DMS53 (cell line): Measurements from ENCODE around the gene GNGT1.
A peak's percentile ranks its signal among the peaks of the same experiment; 100 is the strongest.

Experiments used
- DNase-seq: peaks from one replicate; lab custom pipeline; 2025; lab: John Stamatoyannopoulos, UW

Gene GNGT1

GRCh38 chr7:93906267-93906666 is at the start of gene GNGT1:
Gene GNGT1, plus strand, starts transcription at chr7:93906567. Its CDS starts 180 bp downstream, at chr7:93906747.
- DNase-seq: no peak

DNA sequence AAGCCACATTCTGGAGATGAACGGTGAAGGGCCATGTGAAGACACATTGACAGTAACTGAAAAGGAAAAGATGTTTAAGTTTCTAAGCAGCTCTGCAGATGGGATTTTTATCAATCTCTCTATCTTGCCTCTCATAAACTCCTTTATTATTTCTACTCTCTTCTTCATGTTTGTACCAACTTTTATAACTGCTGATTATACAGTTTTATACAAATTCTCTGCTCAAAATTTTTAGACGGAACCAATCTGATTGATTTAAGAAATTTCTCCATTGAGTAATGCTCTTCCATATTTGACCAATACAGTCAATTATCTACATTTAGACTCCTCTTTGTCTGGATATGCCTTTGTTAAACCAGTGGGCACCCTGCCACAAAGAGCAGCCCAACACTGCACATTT is 47.5 kb upstream of the GNGT1 start:
- DNase-seq: no peak

- DNase-seq: no peak
Measured at GRCh38 chr7:93860261-93860660, 46.1 kb upstream of the GNGT1 start.

DNA sequence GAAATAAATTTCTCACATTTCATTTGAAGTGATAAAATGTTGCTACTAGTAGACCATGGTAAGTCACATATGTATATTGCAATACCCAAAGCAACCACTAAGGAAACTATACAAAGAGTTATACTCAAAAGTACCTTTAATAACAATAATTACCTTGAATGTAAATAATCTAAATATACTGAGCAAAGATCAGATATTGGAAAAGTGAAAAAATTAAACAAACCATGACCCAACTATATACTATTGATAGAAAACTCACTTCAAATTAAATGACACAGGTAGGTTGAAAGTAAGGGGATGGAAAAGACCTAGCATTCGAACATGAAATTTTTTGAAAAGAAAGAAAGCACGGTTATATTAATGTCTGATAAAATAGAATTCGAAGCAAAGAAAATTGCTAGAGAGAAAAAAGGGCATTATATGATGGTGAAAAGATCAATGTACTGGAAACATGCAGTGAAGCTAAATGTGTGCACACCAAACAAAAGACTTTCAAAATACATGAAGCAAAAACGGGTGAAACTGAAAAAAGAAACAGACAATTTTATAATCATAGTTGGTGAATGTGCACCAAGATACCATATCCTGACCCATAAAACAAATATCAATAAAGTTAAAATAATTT is 44.9 kb upstream of the GNGT1 start:
- DNase-seq: peak; percentile 42

DNA sequence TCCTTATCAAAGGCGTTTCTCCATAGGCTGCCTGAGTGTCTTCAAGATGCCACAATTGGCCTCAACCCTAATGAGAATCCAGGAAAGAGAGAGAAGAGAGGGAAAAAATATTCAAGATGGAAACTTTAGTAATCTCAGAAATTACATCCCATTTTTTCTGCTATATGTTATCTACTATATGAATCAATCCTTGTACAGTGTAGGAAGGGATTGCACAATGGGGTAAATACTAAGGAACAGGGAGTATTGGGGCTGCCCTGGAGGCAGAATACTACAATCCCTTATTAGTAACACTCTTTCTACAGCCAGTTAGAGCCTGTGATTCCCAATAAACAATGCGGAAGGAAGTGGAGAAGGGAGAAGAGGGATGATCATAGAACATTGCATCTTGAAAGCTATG is 43.7 kb upstream of the GNGT1 start:
- DNase-seq: no peak

DNA sequence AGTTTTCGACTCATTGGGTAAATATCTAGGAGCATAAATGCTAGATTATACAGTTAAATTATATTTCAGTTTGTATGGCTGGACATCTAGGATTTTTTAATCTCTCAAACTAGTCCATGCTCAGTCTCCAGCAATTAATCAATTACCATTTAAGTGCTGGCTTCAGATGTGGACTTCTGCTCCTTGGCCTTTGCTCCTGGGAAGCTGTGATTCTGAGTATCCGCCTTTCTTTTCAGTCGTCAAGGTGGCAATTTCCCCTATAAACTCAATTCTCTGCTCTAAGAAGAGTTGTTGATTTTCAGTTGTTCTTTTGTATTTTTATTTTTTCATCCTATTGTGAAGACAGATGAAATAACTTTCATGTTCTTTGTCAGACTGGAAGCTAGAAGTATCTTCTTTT is 39.5 kb upstream of the GNGT1 start:
- DNase-seq: no peak

GRCh38 chr7:93873998-93874574 is 32.3 kb upstream of the GNGT1 start:
- DNase-seq: no peak

- no peak for DNase-seq
Measured at GRCh38 chr7:93877742-93878141, 28.6 kb upstream of the GNGT1 start.

DNA sequence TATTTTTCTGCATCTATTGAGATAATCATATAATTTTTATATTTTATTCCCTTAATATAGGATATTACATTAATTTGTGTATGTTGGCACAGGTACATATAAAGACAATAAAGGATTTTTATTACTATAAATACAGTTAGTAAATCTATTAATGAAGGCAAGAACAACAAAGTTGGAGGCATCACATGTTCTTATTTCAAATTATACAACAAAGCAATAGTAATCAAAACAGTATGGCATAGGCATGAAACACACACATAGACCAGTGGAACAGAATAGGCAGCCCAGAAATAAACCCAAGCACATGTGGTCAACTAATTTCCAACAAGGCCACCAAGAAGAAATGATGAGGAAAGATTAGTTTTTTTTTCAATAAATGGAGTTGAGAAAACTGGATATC is 27.0 kb upstream of the GNGT1 start:
- DNase-seq: no peak

DNA sequence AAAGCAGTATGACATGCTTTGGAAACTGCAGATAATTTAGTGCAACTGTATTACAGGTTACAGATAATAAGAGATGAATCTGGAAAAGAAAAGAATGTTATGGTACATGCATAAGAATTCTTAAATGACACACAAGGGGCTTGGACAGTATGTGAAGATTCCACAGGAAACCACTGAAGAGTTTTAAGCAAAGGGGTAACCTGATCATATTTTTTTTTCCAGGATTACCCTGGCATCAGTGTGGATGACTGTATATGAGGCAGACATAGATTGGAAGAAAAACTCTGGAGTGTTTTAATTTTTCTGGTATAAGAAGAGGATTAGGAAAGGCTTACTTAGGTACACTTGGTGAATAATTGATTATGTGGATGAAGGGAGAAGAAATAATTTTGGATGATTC is 23.9 kb upstream of the GNGT1 start:
- no peak for DNase-seq

DNA sequence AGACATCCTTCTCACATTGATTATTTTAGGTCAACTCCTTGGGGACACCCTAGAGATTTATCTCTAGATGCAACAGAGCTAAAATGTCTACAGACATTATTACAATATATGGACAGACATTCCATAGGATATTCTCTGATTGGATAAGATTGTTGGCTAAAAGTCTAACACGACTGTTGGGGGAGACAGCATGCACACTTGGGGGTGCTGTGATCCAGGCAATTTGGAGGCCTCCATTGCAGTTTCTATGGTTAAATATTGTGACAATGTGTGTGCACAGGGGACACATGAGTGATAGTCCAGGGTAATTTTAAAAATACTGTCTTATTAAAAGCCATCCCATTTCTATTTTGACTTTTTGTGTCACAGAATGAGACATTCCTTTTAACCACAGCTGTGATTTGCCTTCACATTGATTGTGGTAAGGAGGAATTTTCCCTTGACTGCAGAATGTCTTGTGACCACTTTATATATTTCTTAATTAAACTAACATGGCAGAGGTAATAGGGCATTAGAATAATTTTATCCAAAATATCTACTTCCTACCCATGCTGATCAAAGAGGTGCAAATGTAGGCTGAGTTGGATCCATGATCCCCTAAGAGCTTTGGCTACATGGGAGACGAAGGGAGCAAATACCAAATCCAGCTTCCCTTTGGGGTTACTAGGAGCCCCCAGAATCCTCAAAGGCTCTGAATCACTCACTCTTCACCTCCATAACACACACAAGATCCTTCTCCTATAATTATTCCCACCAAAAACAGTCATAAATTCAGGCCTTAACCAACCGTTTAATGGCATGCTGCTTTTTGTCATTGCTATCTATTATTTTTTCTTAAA is 23.1 kb upstream of the GNGT1 start:
- no peak for DNase-seq

GRCh38 chr7:93883917-93884345 is 22.4 kb upstream of the GNGT1 start:
- DNase-seq: no peak

DNA sequence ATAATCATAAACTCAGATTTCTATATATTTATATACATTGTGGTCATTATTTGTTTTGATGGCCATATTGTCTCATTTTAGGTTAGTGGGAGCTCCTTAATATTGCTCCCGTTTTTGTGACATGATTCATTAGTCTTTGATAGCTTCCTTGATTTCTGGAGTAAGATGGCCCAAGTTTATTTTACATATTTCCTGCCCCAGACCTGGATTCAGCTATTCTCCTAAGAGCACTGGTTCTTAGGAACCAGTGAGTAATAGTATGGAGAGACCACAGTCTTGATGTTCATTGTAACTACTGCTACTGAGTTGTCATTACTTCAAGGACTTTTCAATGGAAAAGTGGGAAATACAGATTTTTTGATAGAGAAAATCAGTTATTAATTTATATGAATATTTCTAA is 21.8 kb upstream of the GNGT1 start:
- DNase-seq: no peak

GRCh38 chr7:93889261-93889660 is 17.1 kb upstream of the GNGT1 start:
- peak; percentile 16 for DNase-seq

DNA sequence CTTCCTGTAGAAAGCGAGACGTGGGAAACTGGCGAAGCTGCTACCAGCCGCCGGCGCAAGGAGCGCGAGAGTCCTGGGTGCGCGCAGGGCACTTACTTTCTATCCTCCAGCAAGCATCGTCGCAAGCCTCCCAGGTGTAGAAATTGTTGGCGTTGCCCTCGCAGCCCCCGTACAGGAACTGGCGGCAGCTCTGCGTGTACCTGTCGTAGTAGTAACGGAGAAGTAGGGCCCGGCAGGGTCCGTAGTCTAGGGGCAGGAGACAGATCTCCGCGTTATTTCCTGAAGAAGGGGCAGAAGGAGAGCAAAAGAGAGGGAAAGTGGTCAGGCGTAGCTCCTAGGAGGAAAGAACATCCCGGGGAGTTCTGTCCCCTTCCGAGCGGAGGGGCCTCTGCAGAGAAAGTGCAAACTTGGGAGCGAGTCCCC is 16.3 kb upstream of the GNGT1 start:
- peak; percentile 71 for DNase-seq

DNA sequence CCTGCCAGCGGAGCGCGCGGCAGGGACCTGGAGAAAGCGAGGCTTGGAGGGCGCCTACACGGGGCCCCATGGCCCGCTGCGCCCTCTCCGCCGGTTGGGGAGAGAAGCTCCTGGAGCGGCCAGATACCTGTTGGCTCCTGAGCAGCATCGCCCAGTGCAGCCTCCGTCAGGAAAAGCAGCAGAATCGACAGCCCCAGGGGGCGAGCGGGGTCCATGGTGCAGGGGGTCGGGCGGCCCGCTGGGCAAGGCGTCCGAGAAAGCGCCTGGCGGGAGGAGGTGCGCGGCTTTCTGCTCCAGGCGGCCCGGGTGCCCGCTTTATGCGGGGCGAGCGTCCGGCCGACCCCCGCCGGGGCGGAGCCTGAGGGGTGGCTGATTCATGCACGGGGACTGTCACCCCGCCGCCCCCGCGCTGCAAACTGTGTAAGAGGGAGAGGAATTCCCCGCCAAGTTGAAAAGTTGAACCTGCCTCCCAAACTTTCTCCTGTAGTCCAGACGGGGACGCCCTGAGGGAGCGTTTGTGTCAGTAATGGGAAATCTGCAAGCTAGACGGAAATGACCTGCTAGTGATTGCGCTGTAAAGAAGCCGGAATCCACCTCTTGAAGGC is 15.8 kb upstream of the GNGT1 start, which contains the start of gene TFPI2:
TSS of gene TFPI2 (minus strand) at position 290 of the 605 bp plus-strand sequence. CDS start at position 215, 75 bp downstream.
- peak; percentile 63 for DNase-seq

- peak; percentile 13 for DNase-seq
Measured at GRCh38 chr7:93894426-93894825, 11.9 kb upstream of the GNGT1 start.

- DNase-seq: no peak
Measured at GRCh38 chr7:93894966-93895640, 11.3 kb upstream of the GNGT1 start.

DNA sequence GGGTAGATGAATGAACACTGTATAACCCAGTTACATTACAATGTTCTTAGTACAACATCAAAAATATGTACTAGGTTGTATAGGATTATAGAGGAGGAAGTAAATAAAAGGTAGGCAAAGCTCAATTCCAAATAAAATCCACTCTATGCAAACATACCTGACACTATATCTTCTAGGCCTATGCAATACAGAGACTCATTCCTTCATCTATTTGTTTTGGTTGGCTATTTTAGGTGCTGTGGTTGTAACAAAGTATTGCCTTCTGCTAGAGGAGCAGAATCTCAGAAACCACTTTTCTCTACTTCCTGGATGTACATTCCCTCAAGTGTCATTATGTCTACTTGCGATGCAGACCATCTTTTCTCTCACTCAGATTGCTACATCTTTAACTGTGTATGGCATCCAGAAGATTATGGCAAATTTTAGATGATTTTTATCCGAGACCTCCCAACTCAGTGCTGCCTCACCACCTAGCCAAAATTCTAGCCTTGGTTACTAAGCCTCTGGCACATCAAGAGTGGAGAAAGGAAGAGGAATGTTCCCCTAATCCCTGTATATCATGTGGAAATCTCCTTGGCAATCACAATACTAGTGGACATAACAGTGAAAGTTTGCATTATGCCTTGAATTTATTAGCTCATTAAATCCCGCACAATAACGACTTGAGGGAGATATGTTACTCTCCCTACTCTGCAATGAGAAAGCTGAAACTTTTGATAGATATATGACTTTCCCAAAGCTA is 10.3 kb upstream of the GNGT1 start:
- no peak for DNase-seq

- DNase-seq: no peak
Measured at GRCh38 chr7:93897680-93898079, 8.7 kb upstream of the GNGT1 start.

DNA sequence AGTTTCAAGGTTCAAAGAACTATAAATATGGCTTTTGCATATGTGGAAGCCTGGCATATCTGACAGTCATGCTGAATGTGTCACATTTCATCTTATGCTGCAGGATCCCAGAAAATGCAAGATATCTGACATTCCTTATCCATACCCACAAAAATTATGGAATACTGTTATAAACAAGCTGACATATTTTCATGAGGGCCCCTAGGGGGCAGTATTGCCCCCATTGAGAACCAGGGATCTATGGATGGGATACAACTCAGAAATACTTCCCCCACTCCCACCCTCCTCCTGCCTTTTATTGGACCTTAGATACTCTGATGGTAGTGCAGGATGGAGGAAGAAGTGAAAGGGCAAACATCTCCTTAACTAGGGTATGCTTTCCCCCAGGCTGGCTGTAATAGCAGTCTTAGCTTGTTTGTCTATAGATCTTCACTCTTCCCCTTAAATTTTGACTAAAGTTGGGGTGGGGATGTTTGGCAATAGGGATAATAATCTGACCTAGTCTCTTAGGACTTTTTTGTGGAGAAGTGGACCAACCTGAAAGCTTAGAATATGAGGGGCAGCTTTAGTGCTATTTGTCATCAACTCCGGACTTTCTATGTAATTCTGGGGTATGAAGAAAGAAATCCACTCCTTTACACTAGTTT is 3.5 kb upstream of the GNGT1 start:
- DNase-seq: peak; percentile 76
